Measurements from ENCODE around the gene IGSF3.

DNA sequence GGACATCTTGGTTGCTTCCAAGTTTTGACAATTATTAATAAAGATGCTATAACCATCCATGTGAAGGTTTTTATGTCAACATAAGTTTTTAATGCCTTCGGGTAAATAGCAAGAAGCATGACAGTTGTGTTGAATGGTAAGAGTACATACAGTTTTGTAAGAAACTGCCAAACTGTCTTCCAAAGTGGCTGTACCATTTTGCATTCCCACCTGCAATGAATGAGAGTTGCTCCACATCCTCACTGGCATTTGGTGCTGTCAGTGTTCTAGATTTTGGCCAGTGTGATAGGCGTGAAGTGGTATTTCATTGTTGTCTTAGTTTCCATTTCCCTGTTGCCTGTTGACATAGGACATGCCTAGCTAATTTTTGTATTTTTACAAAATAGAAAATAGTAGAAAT, 142.1 kb downstream of the IGSF3 start:
- TF ChIP-seq POLR2A (IDR thresholded peaks at IDR 0.05) (no peak), POLR2AphosphoS5 (IDR thresholded peaks at IDR 0.05) (no peak)
- TF ChIP-seq, protein P1, sequence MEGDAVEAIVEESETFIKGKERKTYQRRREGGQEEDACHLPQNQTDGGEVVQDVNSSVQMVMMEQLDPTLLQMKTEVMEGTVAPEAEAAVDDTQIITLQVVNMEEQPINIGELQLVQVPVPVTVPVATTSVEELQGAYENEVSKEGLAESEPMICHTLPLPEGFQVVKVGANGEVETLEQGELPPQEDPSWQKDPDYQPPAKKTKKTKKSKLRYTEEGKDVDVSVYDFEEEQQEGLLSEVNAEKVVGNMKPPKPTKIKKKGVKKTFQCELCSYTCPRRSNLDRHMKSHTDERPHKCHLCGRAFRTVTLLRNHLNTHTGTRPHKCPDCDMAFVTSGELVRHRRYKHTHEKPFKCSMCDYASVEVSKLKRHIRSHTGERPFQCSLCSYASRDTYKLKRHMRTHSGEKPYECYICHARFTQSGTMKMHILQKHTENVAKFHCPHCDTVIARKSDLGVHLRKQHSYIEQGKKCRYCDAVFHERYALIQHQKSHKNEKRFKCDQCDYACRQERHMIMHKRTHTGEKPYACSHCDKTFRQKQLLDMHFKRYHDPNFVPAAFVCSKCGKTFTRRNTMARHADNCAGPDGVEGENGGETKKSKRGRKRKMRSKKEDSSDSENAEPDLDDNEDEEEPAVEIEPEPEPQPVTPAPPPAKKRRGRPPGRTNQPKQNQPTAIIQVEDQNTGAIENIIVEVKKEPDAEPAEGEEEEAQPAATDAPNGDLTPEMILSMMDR (IDR thresholded peaks at IDR 0.05): no peak

Data from sigmoid colon (tissue), 4 donors.